Osteoblast (primary cell): ENCODE results near the gene SEC14L3. TPM values are rescaled to one million over a fixed set of nuclear protein-coding genes. Genes with fewer than 3 reads are reported as not detected.

Experiments used
- DNase-seq: peaks from one replicate; pipeline ENCODE4 v3.0.0; 2011; ENCODE audit warnings: low spot score, mixed read lengths; ENCODE audit not compliant: insufficient read length; ENCODE audit errors: missing footprints
- H2AFZ ChIP-seq: 2 replicates; pipeline ENCODE4 v1.6.0; 2011; ENCODE audit warnings: mild to moderate bottlenecking, low read length
- H3K27ac ChIP-seq: 2 replicates; pipeline ENCODE4 v1.5.1; 2011; ENCODE audit warnings: mild to moderate bottlenecking, low read depth, low read length, moderate library complexity
- H3K27me3 ChIP-seq: 2 replicates; pipeline ENCODE4 v1.6.0; 2012; ENCODE audit warnings: mild to moderate bottlenecking, control low read depth, inconsistent platforms, low read length, moderate library complexity; ENCODE audit not compliant: insufficient read depth
- H3K36me3 ChIP-seq: 2 replicates; pipeline ENCODE4 v1.5.1; 2011; ENCODE audit warnings: mild to moderate bottlenecking, low read length, control low read depth, moderate library complexity; ENCODE audit not compliant: insufficient read depth
- H3K4me1 ChIP-seq: 2 replicates; pipeline ENCODE4 v1.5.1; 2011; ENCODE audit warnings: mild to moderate bottlenecking, low read length, control low read depth, moderate library complexity; ENCODE audit not compliant: insufficient read depth
- H3K4me2 ChIP-seq: 2 replicates; pipeline ENCODE4 v1.6.0; 2011; ENCODE audit warnings: mild to moderate bottlenecking, low read length; ENCODE audit not compliant: insufficient read depth
- H3K4me3 ChIP-seq: fragments of 200-600 bp; sonication (generic); 3 replicates; pipeline ENCODE4 v1.5.1; 2012; ENCODE audit warnings: mild to moderate bottlenecking, low read length, inconsistent platforms; ENCODE audit not compliant: insufficient read depth
- H3K79me2 ChIP-seq: 2 replicates; pipeline ENCODE4 v1.6.0; 2012; ENCODE audit warnings: mild to moderate bottlenecking, low read length, control low read depth, inconsistent platforms; ENCODE audit not compliant: insufficient read depth
- H3K9me3 ChIP-seq: 2 replicates; pipeline ENCODE4 v1.5.1; 2011; ENCODE audit warnings: low read depth, low read length, control low read depth
- H4K20me1 ChIP-seq: 2 replicates; pipeline ENCODE4 v1.6.0; 2012; ENCODE audit warnings: mild to moderate bottlenecking, low read length, control low read depth; ENCODE audit not compliant: insufficient read depth
- total RNA-seq: library from RNA; depleted of rRNA; stranded (reverse); fragments of >200 nt; gene quantifications from 2 replicates; pipeline ENCODE4 v1.2.3, GENCODE V29; 2012
- TF ChIP-seq, protein P1 (sequence below): IDR thresholded peaks from 2 replicates; pipeline ENCODE4 v1.5.1; 2011; ENCODE audit warnings: mild to moderate bottlenecking, low read depth, low read length, moderate library complexity; ENCODE audit errors: extremely low read depth

The SEC14L3 gene
- total RNA-seq, 1 donor: not detected

DNA sequence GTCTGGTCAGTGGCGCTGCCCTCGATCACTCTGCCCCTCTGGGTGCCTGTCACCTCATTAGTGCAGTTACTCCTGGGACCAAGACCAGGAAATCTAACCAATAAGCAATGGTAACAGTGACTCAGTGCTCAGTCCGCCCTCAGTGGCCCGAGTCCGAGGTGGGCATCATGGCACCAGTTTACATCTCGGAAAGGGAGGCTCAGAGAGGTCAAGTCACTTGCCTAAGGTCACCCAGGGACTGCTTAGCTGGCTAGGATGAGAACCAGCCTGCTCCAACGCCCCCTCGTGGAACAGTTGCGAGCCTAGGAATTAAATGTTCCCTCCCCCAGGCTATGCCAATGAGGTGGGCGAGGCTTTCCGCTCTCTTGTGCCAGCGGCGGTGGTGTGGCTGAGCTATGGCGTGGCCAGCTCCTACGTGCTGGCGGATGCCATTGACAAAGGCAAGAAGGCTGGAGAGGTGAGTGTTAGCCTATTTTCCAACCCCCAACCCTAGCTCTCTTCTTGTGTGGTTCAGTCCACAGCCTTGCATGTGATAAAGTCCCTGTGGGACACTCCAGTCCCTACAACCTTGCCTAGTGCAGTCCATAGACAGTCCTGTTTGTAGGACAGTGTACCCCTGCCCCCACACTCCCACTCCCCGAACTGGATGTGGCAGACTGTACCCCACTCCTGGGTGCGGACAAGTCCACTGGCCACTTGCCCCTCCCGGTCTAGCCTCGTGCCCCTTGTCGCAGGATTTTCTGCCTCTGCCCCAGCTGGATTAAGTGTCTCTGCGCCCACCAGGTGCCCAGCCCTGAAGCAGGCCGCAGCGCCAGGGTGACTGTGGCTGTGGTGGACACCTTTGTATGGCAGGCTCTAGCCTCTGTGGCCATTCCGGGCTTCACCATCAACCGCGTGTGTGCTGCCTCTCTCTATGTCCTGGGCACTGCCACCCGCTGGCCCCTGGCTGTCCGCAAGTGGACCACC, 45.1 kb downstream of the SEC14L3 start:
- Histone ChIP-seq H3K36me3 (peaks cover 8% of the 10 kb centered on the region), H3K79me2 (peaks cover 3% of the 10 kb centered on the region), H3K4me1 (peaks cover 42% of the 10 kb centered on the region), H3K4me3 (peak overlapping the region; percentile 79), H3K27me3 (no peaks in the 10 kb centered on the region), H4K20me1 (no peaks in the 10 kb centered on the region), H3K9me3 (no peaks in the 10 kb centered on the region), H3K27ac (peak overlapping the region; percentile 97), H3K4me2 (peak overlapping the region; percentile 93), H2AFZ (peak overlapping the region; percentile 27)
- TF ChIP-seq, protein P1, sequence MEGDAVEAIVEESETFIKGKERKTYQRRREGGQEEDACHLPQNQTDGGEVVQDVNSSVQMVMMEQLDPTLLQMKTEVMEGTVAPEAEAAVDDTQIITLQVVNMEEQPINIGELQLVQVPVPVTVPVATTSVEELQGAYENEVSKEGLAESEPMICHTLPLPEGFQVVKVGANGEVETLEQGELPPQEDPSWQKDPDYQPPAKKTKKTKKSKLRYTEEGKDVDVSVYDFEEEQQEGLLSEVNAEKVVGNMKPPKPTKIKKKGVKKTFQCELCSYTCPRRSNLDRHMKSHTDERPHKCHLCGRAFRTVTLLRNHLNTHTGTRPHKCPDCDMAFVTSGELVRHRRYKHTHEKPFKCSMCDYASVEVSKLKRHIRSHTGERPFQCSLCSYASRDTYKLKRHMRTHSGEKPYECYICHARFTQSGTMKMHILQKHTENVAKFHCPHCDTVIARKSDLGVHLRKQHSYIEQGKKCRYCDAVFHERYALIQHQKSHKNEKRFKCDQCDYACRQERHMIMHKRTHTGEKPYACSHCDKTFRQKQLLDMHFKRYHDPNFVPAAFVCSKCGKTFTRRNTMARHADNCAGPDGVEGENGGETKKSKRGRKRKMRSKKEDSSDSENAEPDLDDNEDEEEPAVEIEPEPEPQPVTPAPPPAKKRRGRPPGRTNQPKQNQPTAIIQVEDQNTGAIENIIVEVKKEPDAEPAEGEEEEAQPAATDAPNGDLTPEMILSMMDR: peak; percentile 84
- peak; percentile 91 for DNase-seq

DNA sequence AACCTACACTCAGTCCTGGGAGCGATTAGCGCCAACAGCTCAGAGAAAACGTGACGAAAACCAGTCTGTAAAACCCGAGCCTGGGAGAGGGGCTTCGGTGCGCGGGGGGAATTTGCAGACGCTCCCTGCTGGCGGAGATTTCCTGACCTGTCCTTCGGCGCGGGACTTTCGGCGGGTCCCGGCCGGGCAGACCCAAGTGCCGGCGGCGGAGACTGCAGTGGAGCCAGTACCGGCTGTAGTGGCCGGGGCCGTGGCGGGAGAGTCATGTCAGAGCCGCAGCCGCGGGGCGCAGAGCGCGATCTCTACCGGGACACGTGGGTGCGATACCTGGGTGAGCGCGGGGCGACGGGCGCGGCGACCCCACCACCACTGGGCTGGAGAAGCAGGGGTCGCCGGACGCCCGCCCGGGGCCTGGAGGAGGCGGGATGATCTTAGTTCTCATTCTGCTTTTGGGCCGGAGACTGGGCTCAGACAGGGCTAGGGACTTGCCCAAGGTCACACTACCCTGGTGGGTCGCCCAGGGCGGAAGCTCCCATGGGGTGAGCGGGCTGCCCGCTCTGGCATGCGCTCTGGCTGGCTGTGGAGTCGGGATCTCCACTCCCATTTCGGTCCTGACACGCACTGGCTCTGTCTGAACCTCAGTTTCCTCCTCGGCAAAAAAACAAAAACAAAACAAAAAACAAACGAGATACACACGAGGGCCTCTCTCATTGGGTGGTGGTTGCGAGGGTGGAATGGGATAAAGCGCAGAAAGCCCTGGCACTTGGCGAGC, 46.0 kb downstream of the SEC14L3 start, which contains the start of gene MTFP1:
TSS of gene MTFP1 (plus strand) at position 153 of the 772 bp plus-strand sequence. CDS start at position 265, 112 bp downstream.
- Histone ChIP-seq H3K27ac (peak within 1 kb of the TSS; percentile 97), H3K4me3 (peak within 1 kb of the TSS; percentile 79), H3K9me3 (no peaks in the 10 kb centered on the region), H4K20me1 (no peaks in the 10 kb centered on the region), H3K36me3 (peaks cover 11% of the 10 kb centered on the region), H3K27me3 (no peaks in the 10 kb centered on the region), H2AFZ (peak within 1 kb of the TSS; percentile 84), H3K4me1 (peaks cover 50% of the 10 kb centered on the region), H3K4me2 (peak within 1 kb of the TSS; percentile 93), H3K79me2 (peaks cover 3% of the 10 kb centered on the region)
- TF ChIP-seq, protein P1: no peak
- no peak for DNase-seq

DNA sequence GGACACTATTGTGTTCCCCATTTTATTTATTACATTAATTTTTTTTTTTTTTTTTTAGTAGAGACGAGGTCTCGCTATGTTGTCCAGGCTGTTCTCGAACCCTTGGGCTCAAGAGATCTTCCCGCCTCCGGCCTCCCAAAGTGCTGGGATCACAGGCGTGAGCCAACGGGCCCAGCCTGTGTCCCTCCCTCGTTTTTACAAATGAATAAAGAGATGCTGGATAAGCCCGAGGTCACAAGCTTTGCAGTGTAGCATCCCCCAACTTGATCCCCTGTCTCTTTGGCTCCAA, 46.5 kb downstream of the SEC14L3 start:
- Histone ChIP-seq H3K9me3 (no peaks in the 10 kb centered on the region), H3K4me2 (peak overlapping the region; percentile 93), H3K27me3 (no peaks in the 10 kb centered on the region), H3K27ac (peak overlapping the region; percentile 97), H4K20me1 (no peaks in the 10 kb centered on the region), H3K4me3 (peak overlapping the region; percentile 79), H3K4me1 (peaks cover 56% of the 10 kb centered on the region), H3K36me3 (peaks cover 11% of the 10 kb centered on the region), H2AFZ (peak overlapping the region; percentile 80), H3K79me2 (peaks cover 3% of the 10 kb centered on the region)
- no peak for DNase-seq
- TF ChIP-seq, protein P1: no peak
